Activated T-cell treated with anti-CD3 and anti-CD28 coated beads for 1 hour (primary cell): ENCODE results near the gene DCP1B.

Experiments used
- DNase-seq: peaks from one replicate; pipeline ENCODE4 v3.0.0-alpha.2; 2020; ENCODE audit warnings: low read depth

The DCP1B gene

GRCh38 chr12:1935242-1935641, 69.0 kb downstream of the DCP1B start:
- no peak for DNase-seq

DNA sequence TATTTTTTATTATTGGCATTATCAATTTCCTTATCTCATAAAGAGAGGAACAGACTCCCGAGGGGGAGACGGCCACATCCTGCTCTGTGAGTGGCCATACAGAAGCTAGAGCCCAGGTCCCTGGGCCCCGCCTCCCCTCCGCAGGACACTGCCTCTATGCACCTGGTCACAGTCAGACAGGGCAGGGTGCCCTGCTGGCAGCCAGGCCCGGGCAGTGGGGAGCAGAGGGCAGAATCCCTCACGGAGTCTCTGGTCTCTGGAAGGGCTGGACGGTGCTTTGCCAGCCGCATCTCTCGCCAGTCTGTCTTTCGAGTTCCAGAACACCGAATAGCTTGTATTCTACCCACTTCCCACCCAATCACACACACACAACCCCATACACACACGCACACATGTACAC, 69.4 kb downstream of the DCP1B start:
- no peak for DNase-seq

- DNase-seq: no peak
These were observed 70.2 kb downstream of the DCP1B start for GRCh38 chr12:1934068-1934467.

GRCh38 chr12:1933342-1934051, 70.8 kb downstream of the DCP1B start:
- DNase-seq: no peak

DNA sequence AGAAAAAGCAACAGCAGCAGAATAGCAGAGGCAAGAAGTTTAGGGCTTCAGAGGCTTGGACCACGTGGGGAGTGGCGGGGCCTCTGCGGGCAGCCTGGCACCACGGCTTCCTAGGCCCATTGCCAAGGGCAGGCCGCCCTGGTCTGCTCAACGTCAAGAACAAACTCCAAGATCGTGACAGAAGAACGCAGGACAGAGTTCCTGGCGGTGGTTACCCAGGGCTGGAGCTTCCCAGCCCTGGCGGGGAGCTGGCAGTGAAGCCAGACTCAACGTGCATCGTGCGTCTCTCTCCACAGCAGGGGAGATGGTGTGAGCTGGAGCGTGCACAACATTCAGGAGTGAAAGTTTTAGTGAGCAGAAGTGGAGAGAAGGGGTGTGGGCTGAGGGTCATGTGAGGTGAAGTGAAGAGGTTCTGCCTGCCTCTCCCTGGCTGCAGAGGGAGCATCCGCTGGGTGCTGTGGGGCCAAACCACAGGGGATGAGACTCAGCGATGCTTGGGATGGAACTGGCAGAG, 71.9 kb downstream of the DCP1B start:
- DNase-seq: no peak

GRCh38 chr12:1931642-1932041, 72.6 kb downstream of the DCP1B start:
- DNase-seq: no peak

- no peak for DNase-seq
These were observed 73.3 kb downstream of the DCP1B start for GRCh38 chr12:1930803-1931597.

DNA sequence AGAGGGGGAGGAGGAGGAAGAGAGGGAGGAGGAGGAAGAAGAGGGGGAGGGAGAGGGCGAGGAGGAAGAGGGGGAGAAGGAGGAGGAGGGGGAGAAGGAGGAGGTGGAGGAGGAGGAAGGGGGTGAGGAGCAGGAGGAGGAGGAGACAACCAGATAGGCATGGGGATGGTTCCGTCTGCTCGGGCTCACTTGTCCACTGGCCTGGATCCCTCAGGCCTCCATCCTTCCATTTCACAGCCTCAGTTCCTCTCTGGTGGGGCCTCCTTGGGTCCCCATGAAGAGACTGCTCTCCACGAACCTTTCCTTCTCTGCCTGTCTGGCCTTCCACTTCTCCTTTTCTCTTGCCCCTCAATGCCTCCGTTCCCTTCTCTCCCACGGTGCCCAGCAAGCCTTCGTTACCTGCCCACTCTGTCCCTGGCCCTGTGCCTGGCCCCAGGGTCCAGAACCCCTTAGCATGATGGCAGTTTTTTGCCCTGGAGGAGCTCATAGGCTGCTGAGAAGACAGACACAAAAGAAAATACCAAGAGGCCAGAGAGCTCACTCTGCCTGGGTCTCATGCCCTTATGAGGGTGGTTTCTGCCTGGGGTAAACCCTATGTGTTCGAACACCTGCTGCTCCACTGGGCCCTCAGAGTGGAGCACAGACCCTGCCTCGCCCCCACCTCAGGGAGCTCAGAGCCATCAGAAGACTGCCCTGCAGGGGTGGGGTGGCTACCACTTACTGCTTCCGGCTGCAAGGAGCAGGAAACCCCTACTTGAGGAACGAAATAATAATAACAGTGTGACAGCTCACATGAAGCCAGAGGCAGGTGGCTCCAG, 74.1 kb downstream of the DCP1B start:
- DNase-seq: no peak

GRCh38 chr12:1929241-1929984, 74.8 kb downstream of the DCP1B start:
- no peak for DNase-seq

- no peak for DNase-seq
These were observed 75.7 kb downstream of the DCP1B start for GRCh38 chr12:1928439-1929121.

- DNase-seq: no peak
These were observed 76.4 kb downstream of the DCP1B start for GRCh38 chr12:1927751-1928351.

GRCh38 chr12:1927051-1927680, 77.1 kb downstream of the DCP1B start:
- no peak for DNase-seq

GRCh38 chr12:1926251-1926657, 78.0 kb downstream of the DCP1B start:
- DNase-seq: no peak

GRCh38 chr12:1925684-1926006, 78.6 kb downstream of the DCP1B start:
- DNase-seq: no peak

GRCh38 chr12:1924996-1925683, 79.1 kb downstream of the DCP1B start:
- no peak for DNase-seq

DNA sequence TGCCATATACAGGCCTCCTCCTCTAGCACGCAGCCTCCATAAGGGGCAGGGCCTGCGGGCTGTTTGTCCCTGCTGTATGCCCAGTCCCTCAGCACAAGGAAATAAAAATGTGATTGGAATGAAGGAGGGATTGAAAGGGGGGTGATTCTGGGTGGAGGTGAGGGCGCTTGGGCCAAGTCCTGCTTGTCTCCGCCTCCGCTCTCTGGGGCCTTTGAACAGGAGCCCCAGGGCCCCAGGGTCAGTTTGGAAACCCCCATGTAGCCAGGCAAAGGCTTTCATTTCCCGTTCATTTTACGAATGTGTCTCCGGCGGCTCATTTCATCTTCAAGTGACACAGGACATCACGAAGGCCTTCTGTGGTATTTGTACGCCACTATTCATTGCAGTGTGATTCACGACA, 81.3 kb downstream of the DCP1B start:
- no peak for DNase-seq

DNA sequence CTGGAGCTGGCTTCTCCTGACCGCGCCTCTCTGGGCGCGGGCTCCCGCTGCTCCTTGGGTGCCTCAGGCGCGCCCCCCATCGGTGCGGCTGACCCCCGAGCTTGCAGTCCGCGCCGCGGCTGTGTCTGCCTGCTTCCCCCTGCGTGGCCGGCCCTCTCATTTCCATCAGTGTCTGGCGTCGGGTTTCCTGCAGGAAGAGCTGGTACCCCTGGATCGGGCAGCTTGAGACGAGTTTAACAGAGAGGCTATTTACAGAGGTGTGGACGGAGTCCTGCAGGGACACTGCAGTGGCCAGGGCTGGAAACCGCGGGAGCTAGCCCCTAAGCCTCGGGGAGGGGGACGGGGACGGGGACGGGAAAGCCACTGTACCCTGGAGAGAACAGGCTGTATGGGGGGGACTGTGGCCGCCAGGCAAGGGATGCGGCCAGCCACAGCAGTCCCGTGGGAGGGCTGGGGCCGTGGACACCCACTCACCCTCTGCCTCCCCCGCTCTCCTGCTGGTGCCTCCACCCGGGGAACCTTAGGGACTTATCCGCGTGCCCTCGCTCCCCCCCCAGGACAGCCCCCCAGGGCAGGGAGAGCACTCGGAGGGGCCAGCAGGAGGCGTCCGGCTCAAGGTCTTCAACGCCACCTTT, 82.1 kb downstream of the DCP1B start:
- DNase-seq: no peak

GRCh38 chr12:1920971-1921370, 83.3 kb downstream of the DCP1B start:
- DNase-seq: no peak

DNA sequence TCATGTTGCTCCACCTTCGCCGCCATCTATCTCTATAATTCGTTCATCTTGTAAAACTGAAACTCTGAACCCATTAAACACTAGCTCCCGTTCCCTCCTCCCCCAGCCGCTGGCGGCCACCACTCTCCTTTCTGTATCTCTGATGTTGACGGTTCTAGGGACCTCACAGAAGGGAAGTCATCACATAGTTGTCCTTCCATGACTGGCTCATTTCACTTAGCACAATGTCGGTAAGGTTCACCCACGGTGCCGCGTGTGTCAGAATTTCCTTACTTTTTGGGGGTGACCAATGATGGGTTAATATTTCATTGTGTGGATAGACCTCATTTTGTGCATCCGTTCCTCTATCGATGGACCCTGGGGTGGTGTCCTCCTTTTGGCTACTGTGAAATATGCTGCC, 83.8 kb downstream of the DCP1B start:
- DNase-seq: no peak
